Right cardiac atrium (tissue), 5 donors: Measurements from ENCODE around the gene ATXN10. TPM values are rescaled to one million over a fixed set of nuclear protein-coding genes. Genes with fewer than 3 reads are reported as not detected.

ENCODE experiments used
- ATAC-seq, 2 donors: fragments of 200-7000 bp; cut with Tn5 transposase; one replicate each; pipeline versions ENCODE4 v1.8.0 to v1.9.1; 2020; ENCODE audit warnings: moderate library complexity in 2 of 2, mild to moderate bottlenecking in 1 of 2
- DNase-seq, 3 donors: peaks; one replicate each; pipeline ENCODE4 v3.0.0-alpha.2; 2020
- H3K27ac ChIP-seq: one replicate; pipeline ENCODE4 v1.5.1; 2013; ENCODE audit warnings: mild to moderate bottlenecking, low read length, control low read depth, moderate library complexity
- H3K27me3 ChIP-seq: one replicate; pipeline ENCODE4 v1.6.1; 2013; ENCODE audit not compliant: control insufficient read depth, insufficient read depth
- H3K4me1 ChIP-seq: one replicate; pipeline ENCODE4 v1.6.1; 2013; ENCODE audit warnings: low read length; ENCODE audit not compliant: control insufficient read depth, insufficient read depth
- H3K4me3 ChIP-seq: one replicate; pipeline ENCODE4 v1.5.1; 2013; ENCODE audit warnings: low read length, control low read depth
- H3K9me3 ChIP-seq: one replicate; pipeline ENCODE4 v1.6.1; 2013; ENCODE audit warnings: low read length; ENCODE audit not compliant: control insufficient read depth
- WGBS: extraction: QIAGEN DNeasy Blood & Tissue Kit; methylation state at CpG from one replicate; pipeline ENCODE4 v1.1.7; 2013; 5-methylcytosine and 5-hydroxymethylcytosine counted together
- intact Hi-C, 4 donors: fragments of 100-400 bp; cut with DNase I; formaldehyde crosslinking; loops; one replicate each; pipeline versions ENCODE4 v1.11.0 to v1.14.0; 2022 to 2023
- polyA plus RNA-seq: library from polyadenylated mRNA; stranded (reverse); fragments of 200-250 nt; gene quantifications from one replicate; pipeline ENCODE4 v1.2.3, GENCODE V29; 2013
- total RNA-seq, 4 donors: library from RNA; stranded (reverse); fragmentation: NEBNext Ultra II Directional; extraction: Animal tissue kit (Norgen Biotek cat#: 25700); gene quantifications; one replicate each; pipeline ENCODE4 v1.2.1, GENCODE V29; 2021
- donor health status: healthy with polysubstance abuse.
- donor health status: DM: no; HTN: yes; CAD: no.
- donor health status: DM: no; HTN: no; CAD: no.
- donor health status: DM: no; HTN: yes; CAD: no; lungs with severe emphysema.
- donor health status: DM: yes; HTN: yes; CAD: no.

Gene ATXN10
- total and polyA plus RNA-seq, 5 donors: 96.6 to 176 (median 147) TPM

- H3K9me3 ChIP-seq: no peaks in the 10 kb centered on the region
- DNase-seq: no peak
- intact Hi-C loops: no loop called here
- no peak overlapping the region for H3K4me3 ChIP-seq
- WGBS: 85% methylated on average over 2 of the region's 2 CpGs
- ATAC-seq: no peak
- H3K27ac ChIP-seq: no peak overlapping the region
- H3K4me1 ChIP-seq: no peaks in the 10 kb centered on the region
- no peaks in the 10 kb centered on the region for H3K27me3 ChIP-seq
Observed at GRCh38 chr22:45832180-45832579, 160.5 kb downstream of the ATXN10 start.

- H3K27ac ChIP-seq: no peak overlapping the region
- H3K9me3 ChIP-seq: no peaks in the 10 kb centered on the region
- ATAC-seq (no peak), DNase-seq (no peak)
- 82% methylated on average over 8 of the region's 8 CpGs for WGBS
- no peak overlapping the region for H3K4me3 ChIP-seq
- no peaks in the 10 kb centered on the region for H3K27me3 ChIP-seq
- intact Hi-C loops: no loop called here
- H3K4me1 ChIP-seq: no peaks in the 10 kb centered on the region
Observed at GRCh38 chr22:45832959-45833580, 161.4 kb downstream of the ATXN10 start.

GRCh38 chr22:45833613-45834012 lies 162.0 kb downstream of the ATXN10 start:
- intact Hi-C loops: no loop called here
- H3K27me3 ChIP-seq: no peaks in the 10 kb centered on the region
- no peak for DNase-seq
- H3K27ac ChIP-seq: no peak overlapping the region
- H3K9me3 ChIP-seq: no peaks in the 10 kb centered on the region
- ATAC-seq: no peak
- 74% methylated on average over 14 of the region's 14 CpGs for WGBS
- no peaks in the 10 kb centered on the region for H3K4me1 ChIP-seq
- H3K4me3 ChIP-seq: no peak overlapping the region

- 89% methylated on average over 5 of the region's 5 CpGs for WGBS
- H3K27me3 ChIP-seq: no peaks in the 10 kb centered on the region
- intact Hi-C loops: no loop called here
Observed at GRCh38 chr22:45834241-45834640, 162.6 kb downstream of the ATXN10 start.

GRCh38 chr22:45834795-45835194 lies 163.2 kb downstream of the ATXN10 start:
- intact Hi-C loops: no loop called here
- no peaks in the 10 kb centered on the region for H3K9me3 ChIP-seq
- no peak for ATAC-seq

More at GRCh38 chr22:45834241-45834640, 162.6 kb downstream of the ATXN10 start:
- DNase-seq (no peak), ATAC-seq (no peak)
- H3K4me3 ChIP-seq: no peak overlapping the region
- no peaks in the 10 kb centered on the region for H3K9me3 ChIP-seq
- no peak overlapping the region for H3K27ac ChIP-seq
- no peaks in the 10 kb centered on the region for H3K4me1 ChIP-seq

GRCh38 chr22:45836418-45837169 lies 165.0 kb downstream of the ATXN10 start:
- intact Hi-C loops: no loop called here
- no peaks in the 10 kb centered on the region for H3K9me3 ChIP-seq

More at GRCh38 chr22:45834795-45835194, 163.2 kb downstream of the ATXN10 start:
- WGBS: 95% methylated on average over 10 of the region's 10 CpGs
- DNase-seq: no peak
- H3K4me3 ChIP-seq: no peak overlapping the region
- H3K4me1 ChIP-seq: no peaks in the 10 kb centered on the region
- H3K27ac ChIP-seq: no peak overlapping the region
- no peaks in the 10 kb centered on the region for H3K27me3 ChIP-seq

GRCh38 chr22:45837508-45837907 lies 165.9 kb downstream of the ATXN10 start:
- WGBS: 91% methylated on average over 7 of the region's 7 CpGs
- Histone ChIP-seq H3K27me3 (no peaks in the 10 kb centered on the region), H3K4me3 (no peak overlapping the region), H3K27ac (no peak overlapping the region), H3K9me3 (no peaks in the 10 kb centered on the region), H3K4me1 (no peaks in the 10 kb centered on the region)
- DNase-seq (no peak), ATAC-seq (no peak)
- intact Hi-C loops: no loop called here

More at GRCh38 chr22:45836418-45837169, 165.0 kb downstream of the ATXN10 start:
- Histone ChIP-seq H3K27me3 (no peaks in the 10 kb centered on the region), H3K27ac (no peak overlapping the region), H3K4me3 (no peak overlapping the region), H3K4me1 (no peaks in the 10 kb centered on the region)
- ATAC-seq (no peak), DNase-seq (no peak)
- WGBS: 88% methylated on average over 8 of the region's 8 CpGs

- ATAC-seq: no peak
- 83% methylated on average over 5 of the region's 5 CpGs for WGBS
- intact Hi-C loops: no loop called here
Observed at GRCh38 chr22:45838305-45838887, 166.8 kb downstream of the ATXN10 start.

GRCh38 chr22:45840483-45840882 lies 168.8 kb downstream of the ATXN10 start:
- no peak for ATAC-seq
- no peak overlapping the region for H3K27ac ChIP-seq
- no peaks in the 10 kb centered on the region for H3K9me3 ChIP-seq
- H3K4me3 ChIP-seq: no peak overlapping the region
- intact Hi-C loops: no loop called here
- H3K27me3 ChIP-seq: no peaks in the 10 kb centered on the region
- WGBS: 61% methylated on average over 8 of the region's 8 CpGs
- H3K4me1 ChIP-seq: no peaks in the 10 kb centered on the region
- no peak for DNase-seq

More at GRCh38 chr22:45838305-45838887, 166.8 kb downstream of the ATXN10 start:
- Histone ChIP-seq H3K27ac (no peak overlapping the region), H3K4me1 (no peaks in the 10 kb centered on the region), H3K9me3 (no peaks in the 10 kb centered on the region), H3K27me3 (no peaks in the 10 kb centered on the region), H3K4me3 (no peak overlapping the region)
- DNase-seq: no peak

GRCh38 chr22:45842291-45842991 lies 170.8 kb downstream of the ATXN10 start:
- no peaks in the 10 kb centered on the region for H3K27me3 ChIP-seq
- no peak for DNase-seq
- H3K4me1 ChIP-seq: no peaks in the 10 kb centered on the region
- intact Hi-C loops: no loop called here
- ATAC-seq: no peak
- no peak overlapping the region for H3K4me3 ChIP-seq
- WGBS: 87% methylated on average over 12 of the region's 12 CpGs
- no peak overlapping the region for H3K27ac ChIP-seq
- H3K9me3 ChIP-seq: no peaks in the 10 kb centered on the region

- H3K27me3 ChIP-seq: no peaks in the 10 kb centered on the region
- intact Hi-C loops: no loop called here
- H3K9me3 ChIP-seq: no peaks in the 10 kb centered on the region
- no peak for DNase-seq
- 71% methylated on average over 7 of the region's 7 CpGs for WGBS
- no peak overlapping the region for H3K4me3 ChIP-seq
- no peaks in the 10 kb centered on the region for H3K4me1 ChIP-seq
- no peak overlapping the region for H3K27ac ChIP-seq
- ATAC-seq: no peak
Observed at GRCh38 chr22:45843031-45843430, 171.4 kb downstream of the ATXN10 start.
